Esophagus muscularis mucosa (tissue), 4 donors: ENCODE results near the gene WSB1. TPM values are rescaled to one million over a fixed set of nuclear protein-coding genes. Genes with fewer than 3 reads are reported as not detected.

Experiments
- DNase-seq: peaks from one replicate; pipeline ENCODE4 v3.0.0-alpha.2; 2017; ENCODE audit errors: extremely low spot score
- H3K27ac ChIP-seq, 4 donors: fragments of 200-600 bp; sonication (generic); replicated peaks in 1 of 4; 1 replicate in 3 of 4; 2 replicates in 1 of 4; pipeline ENCODE4 v1.5.1; 2016 to 2019; ENCODE audit warnings: mild to moderate bottlenecking in 1 of 4
- H3K27me3 ChIP-seq, 4 donors: fragments of 200-600 bp; sonication (generic); one replicate each; pipeline versions ENCODE4 v1.5.1 to v1.6.0; 2016 to 2019
- H3K36me3 ChIP-seq, 4 donors: fragments of 200-600 bp; sonication (generic); one replicate each; pipeline ENCODE4 v1.5.1; 2016 to 2019
- H3K4me1 ChIP-seq, 4 donors: fragments of 200-600 bp; sonication (generic); one replicate each; pipeline ENCODE4 v1.5.1; 2016 to 2019
- H3K4me3 ChIP-seq, 4 donors: fragments of 200-600 bp; sonication (generic); 1 replicate in 2 of 4; 2 replicates in 2 of 4; pipeline ENCODE4 v1.5.1; 2016 to 2019; ENCODE audit warnings: mild to moderate bottlenecking in 4 of 4, moderate library complexity in 1 of 4
- H3K9me3 ChIP-seq, 4 donors: fragments of 200-600 bp; sonication (generic); 1 replicate in 3 of 4; 2 replicates in 1 of 4; pipeline ENCODE4 v1.5.1; 2016 to 2019
- EP300 ChIP-seq: sonication (generic); formaldehyde crosslinking; IDR thresholded peaks from one replicate; pipeline ENCODE4 v1.6.1; 2017; ENCODE audit warnings: antibody characterized with exemption
- POLR2A ChIP-seq: fragments of 450-650 bp; IDR thresholded peaks from one replicate; pipeline ENCODE4 v1.6.1; 2017; ENCODE audit warnings: antibody characterized with exemption, moderate library complexity, mild to moderate bottlenecking, low read depth
- POLR2AphosphoS5 ChIP-seq, 2 donors: sonication (generic); formaldehyde crosslinking; IDR thresholded peaks; one replicate each; pipeline ENCODE4 v1.6.1; 2017; ENCODE audit warnings: antibody characterized with exemption in 2 of 2
- WGBS: methylation state at CpG from one replicate; pipeline ENCODE4 v1.1.5; 2018; 5-methylcytosine and 5-hydroxymethylcytosine counted together
- intact Hi-C: fragments of 100-400 bp; cut with DNase I; formaldehyde crosslinking; loops from one replicate; pipeline ENCODE4 v1.15.1; 2023
- total RNA-seq, 4 donors: library from RNA; depleted of rRNA; stranded (reverse); fragments of >200 nt; gene quantifications; one replicate each; pipeline versions ENCODE4 v1.1.0 to v1.2.1, GENCODE V29; 2016
- TF ChIP-seq, protein P1 (sequence below), 3 experiments: fragments of 200-600 bp in 2 of 3; fragments of 450-650 bp in 1 of 3; sonication (generic) in 2 of 3; IDR thresholded peaks; one replicate each; pipeline ENCODE4 v1.5.1; 2017 to 2019; ENCODE audit warnings: antibody characterized with exemption in 3 of 3, mild to moderate bottlenecking in 2 of 3, moderate library complexity in 1 of 3

The WSB1 gene
- total RNA-seq, 4 donors from 2014 or later, result 84.1 to 125 (median 118) TPM

DNA sequence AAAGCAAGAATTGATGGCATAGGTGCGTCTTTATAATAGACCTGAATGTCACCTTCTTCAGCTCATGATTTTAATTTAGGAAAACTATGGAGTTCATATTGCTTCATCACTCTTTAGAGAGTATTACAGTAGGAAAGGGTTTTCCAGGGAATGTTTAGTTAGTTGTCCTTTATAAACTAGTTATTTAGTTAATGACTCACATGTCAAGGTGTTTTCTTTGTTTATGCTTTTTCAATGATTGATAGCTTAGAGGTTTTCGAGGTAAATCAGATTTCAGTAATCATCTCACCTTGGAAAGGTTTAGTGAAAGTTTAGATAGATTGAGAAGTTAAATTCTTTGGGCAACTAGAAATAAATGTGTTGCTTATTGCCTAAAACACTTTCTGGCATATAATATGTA, 9.8 kb downstream of the WSB1 start:
- H3K27me3 ChIP-seq, result no peaks in the 10 kb centered on the region
- WGBS, result 74% methylated on average over 2 of the region's 2 CpGs
- DNase-seq, result no peak
- intact Hi-C loops, result no loop called here
- no peak overlapping the region for H3K4me3 ChIP-seq
- peaks cover 50 to 98% (median 95%) of the 10 kb centered on the region in 4 donors for H3K4me1 ChIP-seq
- H3K9me3 ChIP-seq, result no peaks in the 10 kb centered on the region
- H3K36me3 ChIP-seq, result peaks cover 10 to 46% (median 26%) of the 10 kb centered on the region in 4 donors
- TF ChIP-seq EP300 (no peak), POLR2A (no peak), POLR2AphosphoS5 (IDR thresholded peaks at IDR 0.05) (no peak)
- TF ChIP-seq, protein P1, sequence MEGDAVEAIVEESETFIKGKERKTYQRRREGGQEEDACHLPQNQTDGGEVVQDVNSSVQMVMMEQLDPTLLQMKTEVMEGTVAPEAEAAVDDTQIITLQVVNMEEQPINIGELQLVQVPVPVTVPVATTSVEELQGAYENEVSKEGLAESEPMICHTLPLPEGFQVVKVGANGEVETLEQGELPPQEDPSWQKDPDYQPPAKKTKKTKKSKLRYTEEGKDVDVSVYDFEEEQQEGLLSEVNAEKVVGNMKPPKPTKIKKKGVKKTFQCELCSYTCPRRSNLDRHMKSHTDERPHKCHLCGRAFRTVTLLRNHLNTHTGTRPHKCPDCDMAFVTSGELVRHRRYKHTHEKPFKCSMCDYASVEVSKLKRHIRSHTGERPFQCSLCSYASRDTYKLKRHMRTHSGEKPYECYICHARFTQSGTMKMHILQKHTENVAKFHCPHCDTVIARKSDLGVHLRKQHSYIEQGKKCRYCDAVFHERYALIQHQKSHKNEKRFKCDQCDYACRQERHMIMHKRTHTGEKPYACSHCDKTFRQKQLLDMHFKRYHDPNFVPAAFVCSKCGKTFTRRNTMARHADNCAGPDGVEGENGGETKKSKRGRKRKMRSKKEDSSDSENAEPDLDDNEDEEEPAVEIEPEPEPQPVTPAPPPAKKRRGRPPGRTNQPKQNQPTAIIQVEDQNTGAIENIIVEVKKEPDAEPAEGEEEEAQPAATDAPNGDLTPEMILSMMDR (IDR thresholded peaks at IDR 0.05), result no peak
- H3K27ac ChIP-seq, result peak overlapping the region in 1 of 4 donors; percentile 28

DNA sequence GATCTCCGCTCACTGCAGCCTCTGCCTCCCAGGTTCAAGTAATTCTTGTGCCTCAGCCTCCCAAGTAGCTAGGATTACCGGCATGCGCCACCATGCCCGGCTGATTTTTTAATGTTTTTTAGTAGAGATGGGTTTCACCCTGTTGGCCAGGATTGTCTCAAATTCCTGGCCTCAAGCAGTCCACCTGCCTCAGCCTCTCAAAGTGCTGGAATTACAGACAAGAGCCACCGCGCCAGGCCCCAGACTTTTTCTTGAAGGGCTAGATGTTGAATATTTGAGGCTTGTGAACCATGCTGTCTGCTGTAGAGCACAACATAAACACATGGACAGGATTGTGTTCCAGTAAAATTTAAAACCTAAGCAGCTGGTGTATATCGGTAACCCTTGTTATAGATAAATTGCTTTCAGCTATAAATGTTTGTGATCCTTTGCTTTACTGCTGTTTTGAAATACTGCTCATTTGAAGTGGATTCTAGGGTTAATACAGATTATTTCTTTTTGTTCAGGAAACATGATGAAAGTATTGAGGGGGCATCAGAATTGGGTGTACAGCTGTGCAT, 12.4 kb downstream of the WSB1 start:
- H3K27me3 ChIP-seq, result no peaks in the 10 kb centered on the region
- peaks cover 26 to 73% (median 70%) of the 10 kb centered on the region in 4 donors for H3K4me1 ChIP-seq
- H3K36me3 ChIP-seq, result peaks cover 30 to 72% (median 51%) of the 10 kb centered on the region in 4 donors
- DNase-seq, result no peak
- intact Hi-C loops, result no loop called here
- no peaks in the 10 kb centered on the region for H3K9me3 ChIP-seq
- 79% methylated on average over 7 of the region's 7 CpGs for WGBS
- H3K4me3 ChIP-seq, result no peak overlapping the region
- H3K27ac ChIP-seq, result peak overlapping the region in 1 of 4 donors; percentile 49
- TF ChIP-seq EP300, result no peak
- TF ChIP-seq POLR2AphosphoS5 (IDR thresholded peaks at IDR 0.05), result no peak
- TF ChIP-seq, protein P1 (IDR thresholded peaks at IDR 0.05), result no peak
- TF ChIP-seq POLR2A, result no peak

DNA sequence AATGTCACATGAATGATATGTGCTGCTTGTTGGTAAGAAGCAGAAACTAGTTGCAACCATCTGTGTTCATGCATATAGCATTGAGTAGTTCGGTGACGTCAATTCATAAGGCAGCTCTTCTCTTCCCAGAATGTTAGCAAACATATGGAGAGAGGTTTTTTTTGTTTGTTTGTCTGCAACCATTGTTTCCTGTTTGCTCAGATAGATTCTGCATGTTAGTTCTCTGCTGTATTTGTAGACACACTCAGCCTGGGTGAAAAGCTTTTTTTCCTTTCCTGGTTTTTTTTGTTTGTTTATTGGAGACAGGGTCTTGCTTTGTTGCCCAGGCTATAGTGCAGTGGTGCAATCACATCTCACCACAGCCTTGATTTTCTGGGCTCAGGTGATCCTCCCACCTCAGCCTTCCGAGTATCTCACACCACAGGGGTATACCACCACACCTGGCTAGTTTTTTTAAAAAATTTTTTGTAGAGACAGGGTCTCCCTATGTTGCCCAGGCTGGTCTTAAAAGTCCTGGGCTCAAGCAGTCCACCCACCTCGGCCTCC, 16.7 kb downstream of the WSB1 start:
- intact Hi-C loops, result no loop called here
- TF ChIP-seq POLR2AphosphoS5 (IDR thresholded peaks at IDR 0.05) (no peak), POLR2A (no peak), EP300 (no peak)
- TF ChIP-seq, protein P1 (IDR thresholded peaks at IDR 0.05), result no peak
- H3K9me3 ChIP-seq, result no peaks in the 10 kb centered on the region
- DNase-seq, result no peak
- H3K4me3 ChIP-seq, result no peak overlapping the region
- peaks cover 43 to 98% (median 74%) of the 10 kb centered on the region in 4 donors for H3K36me3 ChIP-seq
- no peaks in the 10 kb centered on the region for H3K27me3 ChIP-seq
- no peak overlapping the region for H3K27ac ChIP-seq
- 91% methylated on average over 4 of the region's 4 CpGs for WGBS
- peaks cover 13 to 47% (median 46%) of the 10 kb centered on the region in 4 donors for H3K4me1 ChIP-seq

DNA sequence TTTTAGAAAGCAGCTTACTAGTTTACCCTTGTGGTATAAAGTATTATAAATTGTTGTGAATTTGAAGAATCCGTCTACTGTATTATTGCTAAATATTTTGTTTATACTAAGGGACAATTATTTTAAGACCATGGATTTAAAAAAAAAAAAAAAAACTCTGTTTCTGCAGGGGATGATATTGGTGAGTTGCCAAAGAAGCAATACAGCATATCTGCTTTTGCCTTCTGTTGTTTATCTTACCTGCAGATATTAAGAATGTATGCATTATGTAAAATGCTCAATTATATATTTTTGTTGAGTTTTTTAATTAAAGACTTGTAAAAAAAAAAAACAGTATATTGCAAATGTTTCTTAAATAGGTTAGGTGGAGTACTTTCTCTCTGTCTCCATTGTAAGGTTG, 19.4 kb downstream of the WSB1 start:
- Histone ChIP-seq H3K36me3 (peaks cover 43 to 100% (median 87%) of the 10 kb centered on the region in 4 donors), H3K27me3 (no peaks in the 10 kb centered on the region), H3K4me1 (peaks cover 10 to 40% (median 34%) of the 10 kb centered on the region in 4 donors), H3K27ac (peak overlapping the region in 3 of 4 donors; percentile 81 to 86 (median 84)), H3K9me3 (no peaks in the 10 kb centered on the region), H3K4me3 (no peak overlapping the region)
- intact Hi-C loops, result no loop called here
- TF ChIP-seq EP300, result no peak
- TF ChIP-seq, protein P1 (IDR thresholded peaks at IDR 0.05), result no peak
- no peak for TF ChIP-seq POLR2A
- TF ChIP-seq POLR2AphosphoS5 (IDR thresholded peaks at IDR 0.05), result no peak
- WGBS, result 38% methylated on average over 1 of the region's 1 CpG
- DNase-seq, result no peak
